H9 (cell line): Measurements from ENCODE around the gene SLC43A1. TPM values are rescaled to one million over a fixed set of nuclear protein-coding genes. Genes with fewer than 3 reads are reported as not detected.

ENCODE experiments used
- DNase-seq: peaks from one replicate; pipeline ENCODE4 v3.0.0-alpha.2; 2017
- H2AFZ ChIP-seq: one replicate; pipeline ENCODE4 v1.6.1; 2013; ENCODE audit warnings: mild to moderate bottlenecking, low read length, control low read depth, moderate library complexity
- H2AK5ac ChIP-seq: 2 replicates; pipeline ENCODE4 v1.6.1; 2013; ENCODE audit warnings: low read length, control low read depth, mixed read lengths; ENCODE audit not compliant: insufficient read length
- H2BK120ac ChIP-seq: one replicate; pipeline ENCODE4 v1.6.1; 2013; ENCODE audit warnings: low read depth, mild to moderate bottlenecking, low read length, control low read depth, inconsistent platforms; ENCODE audit not compliant: poor library complexity, severe bottlenecking
- H2BK12ac ChIP-seq: 2 replicates; pipeline ENCODE4 v1.6.1; 2013; ENCODE audit warnings: low read length, control low read depth, mixed read lengths, low read depth; ENCODE audit not compliant: insufficient read length
- H2BK15ac ChIP-seq: 2 replicates; pipeline ENCODE4 v1.6.1; 2013; ENCODE audit warnings: low read depth, low read length, control low read depth
- H2BK20ac ChIP-seq: one replicate; pipeline ENCODE4 v1.6.1; 2013; ENCODE audit warnings: low read depth, mild to moderate bottlenecking, low read length, control low read depth, inconsistent platforms; ENCODE audit not compliant: poor library complexity, severe bottlenecking
- H2BK5ac ChIP-seq: 2 replicates; pipeline ENCODE4 v1.6.1; 2013; ENCODE audit warnings: low read length, control low read depth, mixed read lengths; ENCODE audit not compliant: insufficient read length
- H3K14ac ChIP-seq: 2 replicates; pipeline ENCODE4 v1.6.1; 2013; ENCODE audit warnings: low read length, control low read depth; ENCODE audit not compliant: insufficient read depth
- H3K18ac ChIP-seq: 2 replicates; pipeline ENCODE4 v1.6.1; 2013; ENCODE audit warnings: low read depth, mild to moderate bottlenecking, mixed read lengths, low read length, control low read depth; ENCODE audit not compliant: insufficient read length
- H3K23ac ChIP-seq: 2 replicates; pipeline ENCODE4 v1.6.1; 2013; ENCODE audit warnings: low read length, control low read depth, mixed read lengths, low read depth; ENCODE audit not compliant: insufficient read length
- H3K23me2 ChIP-seq: 2 replicates; pipeline ENCODE4 v1.6.1; 2013; ENCODE audit warnings: low read depth, mild to moderate bottlenecking, mixed read lengths, low read length, control low read depth; ENCODE audit not compliant: insufficient read length, poor library complexity, severe bottlenecking
- H3K27ac ChIP-seq: 2 replicates; pipeline ENCODE4 v1.5.1; 2013; ENCODE audit warnings: low read length, control low read depth, mixed read lengths, low read depth; ENCODE audit not compliant: insufficient read length
- H3K27me3 ChIP-seq: 2 replicates; pipeline ENCODE4 v1.6.1; 2013; ENCODE audit warnings: low read length, control low read depth, inconsistent platforms; ENCODE audit not compliant: insufficient read depth
- H3K4ac ChIP-seq: 2 replicates; pipeline ENCODE4 v1.6.1; 2013; ENCODE audit warnings: low read depth, mild to moderate bottlenecking, control low read depth, inconsistent platforms, low read length, moderate library complexity
- H3K4me1 ChIP-seq: 2 replicates; pipeline ENCODE4 v1.6.1; 2013; ENCODE audit warnings: low read length, control low read depth, inconsistent platforms; ENCODE audit not compliant: insufficient read depth
- H3K4me2 ChIP-seq: 2 replicates; pipeline ENCODE4 v1.6.1; 2013; ENCODE audit warnings: low read length, control low read depth, mixed read lengths; ENCODE audit not compliant: insufficient read length, insufficient read depth
- H3K56ac ChIP-seq: 2 replicates; pipeline ENCODE4 v1.6.1; 2013; ENCODE audit warnings: low read depth, mild to moderate bottlenecking, mixed read lengths, low read length, control low read depth; ENCODE audit not compliant: insufficient read length
- H3K79me1 ChIP-seq: 2 replicates; pipeline ENCODE4 v1.6.1; 2013; ENCODE audit warnings: low read depth, mild to moderate bottlenecking, moderate library complexity, low read length, control low read depth, inconsistent platforms; ENCODE audit not compliant: insufficient read depth, poor library complexity, severe bottlenecking
- H3K79me2 ChIP-seq: 2 replicates; pipeline ENCODE4 v1.6.1; 2013; ENCODE audit warnings: low read length, control low read depth, inconsistent platforms; ENCODE audit not compliant: insufficient read depth
- H3K9ac ChIP-seq: 2 replicates; pipeline ENCODE4 v1.6.1; 2013; ENCODE audit warnings: low read length, control low read depth, mixed read lengths; ENCODE audit not compliant: insufficient read length; ENCODE audit errors: extremely low read depth
- H3K9me3 ChIP-seq: one replicate; pipeline ENCODE4 v1.6.1; 2013; ENCODE audit warnings: low read depth, low read length, inconsistent platforms; ENCODE audit not compliant: control insufficient read depth
- H3T11ph ChIP-seq: one replicate; pipeline ENCODE4 v1.6.1; 2013; ENCODE audit warnings: mild to moderate bottlenecking, low read length, control low read depth, inconsistent platforms
- H4K20me1 ChIP-seq: one replicate; pipeline ENCODE4 v1.6.1; 2013; ENCODE audit not compliant: control insufficient read depth, insufficient read length, insufficient read depth
- H4K5ac ChIP-seq: 2 replicates; pipeline ENCODE4 v1.6.1; 2013; ENCODE audit warnings: low read depth, mild to moderate bottlenecking, mixed read lengths, low read length, control low read depth; ENCODE audit not compliant: insufficient read length
- H4K8ac ChIP-seq: replicated peaks from 2 replicates; pipeline ENCODE4 v1.6.1; 2013; ENCODE audit warnings: low read length, control low read depth, mixed read lengths, low read depth; ENCODE audit not compliant: insufficient read length
- H4K91ac ChIP-seq: 2 replicates; pipeline ENCODE4 v1.6.1; 2013; ENCODE audit warnings: low read depth, mild to moderate bottlenecking, moderate library complexity, mixed read lengths, low read length, control low read depth; ENCODE audit not compliant: insufficient read length
- H3K27ac Mint-ChIP-seq, 3 experiments: 2 replicates in 2 of 3; 3 replicates in 1 of 3; pipeline ENCODE4 v1.8.0; 2020 to 2021; ENCODE audit warnings: mixed read lengths in 3 of 3, mild to moderate bottlenecking in 1 of 3, moderate library complexity in 1 of 3
- H3K27me3 Mint-ChIP-seq: 2 replicates; pipeline ENCODE4 v1.8.0; 2021; ENCODE audit warnings: low read depth, mild to moderate bottlenecking, moderate library complexity, mixed read lengths
- H3K36me3 Mint-ChIP-seq, 3 experiments: 2 replicates in 2 of 3; 3 replicates in 1 of 3; pipeline ENCODE4 v1.8.0; 2020 to 2021; ENCODE audit warnings: low read depth in 3 of 3, mixed read lengths in 3 of 3; ENCODE audit not compliant: insufficient read depth in 1 of 3
- H3K4me1 Mint-ChIP-seq, 2 experiments: 2 replicates each; pipeline ENCODE4 v1.8.0; 2020; ENCODE audit warnings: mixed read lengths in 2 of 2
- H3K4me3 Mint-ChIP-seq, 2 experiments: 2 replicates in 1 of 2; 3 replicates in 1 of 2; pipeline ENCODE4 v1.8.0; 2020 to 2021; ENCODE audit warnings: mild to moderate bottlenecking in 2 of 2, mixed read lengths in 2 of 2, moderate library complexity in 1 of 2
- H3K9me3 Mint-ChIP-seq, 2 experiments: 2 replicates in 1 of 2; 3 replicates in 1 of 2; pipeline ENCODE4 v1.8.0; 2020; ENCODE audit warnings: mild to moderate bottlenecking in 2 of 2, mixed read lengths in 2 of 2, moderate library complexity in 1 of 2
- WGBS: extraction: QIAGEN DNeasy Blood & Tissue Kit; methylation state at CpG from one replicate; pipeline ENCODE4 v1.1.7; 2013; ENCODE audit warnings: missing lambda C conversion rate, low lambda C conversion rate, mixed read lengths; ENCODE audit not compliant: insufficient read length; ENCODE audit errors: extremely low coverage; 5-methylcytosine and 5-hydroxymethylcytosine counted together
- total RNA-seq: library from RNA; stranded (reverse); gene quantifications from 2 replicates; pipeline ENCODE4 v1.2.1, GENCODE V29; 2021
- TF ChIP-seq, protein P1 (sequence below): fragments of 200-600 bp; sonication (generic); conservative IDR thresholded peaks from 3 replicates; pipeline ENCODE4 v1.8.0; 2021; ENCODE audit warnings: antibody characterized with exemption, mild to moderate bottlenecking

Gene SLC43A1
- total RNA-seq, 1 experiment from 2014 or later = 17.0 TPM

DNA sequence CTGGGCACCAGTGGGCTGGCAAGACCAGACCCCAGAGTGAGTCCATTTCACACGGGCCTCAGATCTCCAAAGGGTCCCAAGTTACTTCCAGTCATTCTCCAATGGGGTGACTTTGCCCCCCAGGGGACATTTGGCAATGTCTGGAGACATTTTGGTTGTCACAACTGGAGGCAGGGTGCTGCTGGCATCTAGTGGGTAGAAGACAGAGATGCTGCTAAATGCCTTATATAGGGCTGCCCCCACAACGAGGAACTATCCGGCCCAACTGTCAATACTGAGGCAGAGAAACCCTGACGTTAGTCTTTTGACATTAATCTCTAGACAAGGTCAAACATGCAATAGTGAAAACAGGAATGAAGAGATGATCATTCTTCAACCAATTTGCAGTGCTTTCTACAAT lies 48.8 kb downstream of the SLC43A1 start:
- Histone ChIP-seq H2AFZ (no peak overlapping the region), H4K8ac (no peak overlapping the region), H4K91ac (no peak overlapping the region), H3K79me2 (no peaks in the 10 kb centered on the region), H3K9me3 (no peaks in the 10 kb centered on the region), H3K79me1 (no peaks in the 10 kb centered on the region), H3K4me1 (peaks cover 14% of the 10 kb centered on the region; the same call in 1 of the 2 replicates), H2BK120ac (no peak overlapping the region), H2AK5ac (no peak overlapping the region), H2BK15ac (no peak overlapping the region), H3K27ac (no peak overlapping the region), H3K14ac (no peak overlapping the region), H3K56ac (no peak overlapping the region), H3K18ac (no peak overlapping the region), H2BK12ac (no peak overlapping the region), H3K23me2 (no peaks in the 10 kb centered on the region), H3K27me3 (no peaks in the 10 kb centered on the region; the same call in 1 of the 2 replicates), H2BK5ac (no peak overlapping the region), H3K4ac (no peak overlapping the region), H3T11ph (no peak overlapping the region), H3K4me2 (no peak overlapping the region), H4K20me1 (no peaks in the 10 kb centered on the region), H3K9ac (no peak overlapping the region), H3K23ac (no peak overlapping the region), H2BK20ac (no peak overlapping the region), H4K5ac (no peak overlapping the region)
- H3K27ac Mint-ChIP-seq = no peak overlapping the region
- TF ChIP-seq, protein P1, sequence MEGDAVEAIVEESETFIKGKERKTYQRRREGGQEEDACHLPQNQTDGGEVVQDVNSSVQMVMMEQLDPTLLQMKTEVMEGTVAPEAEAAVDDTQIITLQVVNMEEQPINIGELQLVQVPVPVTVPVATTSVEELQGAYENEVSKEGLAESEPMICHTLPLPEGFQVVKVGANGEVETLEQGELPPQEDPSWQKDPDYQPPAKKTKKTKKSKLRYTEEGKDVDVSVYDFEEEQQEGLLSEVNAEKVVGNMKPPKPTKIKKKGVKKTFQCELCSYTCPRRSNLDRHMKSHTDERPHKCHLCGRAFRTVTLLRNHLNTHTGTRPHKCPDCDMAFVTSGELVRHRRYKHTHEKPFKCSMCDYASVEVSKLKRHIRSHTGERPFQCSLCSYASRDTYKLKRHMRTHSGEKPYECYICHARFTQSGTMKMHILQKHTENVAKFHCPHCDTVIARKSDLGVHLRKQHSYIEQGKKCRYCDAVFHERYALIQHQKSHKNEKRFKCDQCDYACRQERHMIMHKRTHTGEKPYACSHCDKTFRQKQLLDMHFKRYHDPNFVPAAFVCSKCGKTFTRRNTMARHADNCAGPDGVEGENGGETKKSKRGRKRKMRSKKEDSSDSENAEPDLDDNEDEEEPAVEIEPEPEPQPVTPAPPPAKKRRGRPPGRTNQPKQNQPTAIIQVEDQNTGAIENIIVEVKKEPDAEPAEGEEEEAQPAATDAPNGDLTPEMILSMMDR = no peak
- H3K27me3 Mint-ChIP-seq = peaks cover 37% of the 10 kb centered on the region
- DNase-seq = no peak
- no peak overlapping the region for H3K4me3 Mint-ChIP-seq
- no peaks in the 10 kb centered on the region for H3K9me3 Mint-ChIP-seq
- H3K36me3 Mint-ChIP-seq = peaks cover 6 to 24% (median 9%) of the 10 kb centered on the region in 3 experiments; a peak in 5 of 7 replicates
- peaks cover 31 to 51% of the 10 kb centered on the region in 2 experiments for H3K4me1 Mint-ChIP-seq
- no CpG with 5 or more reads among the region's 4 CpGs for WGBS
